Stomach (tissue), 9 donors: ENCODE results near the gene GYG1. TPM values are rescaled to one million over a fixed set of nuclear protein-coding genes. Genes with fewer than 3 reads are reported as not detected.

Experiments
- DNase-seq, 2 donors: peaks; one replicate each; pipeline versions ENCODE4 v3.0.0 to v3.0.0-alpha.2; 2013 to 2019
- H3K27ac ChIP-seq, 5 donors: fragments of 200-600 bp in 4 of 5; sonication (generic) in 4 of 5; one replicate each; pipeline ENCODE4 v1.5.1; 2013 to 2019; ENCODE audit warnings: mild to moderate bottlenecking in 1 of 5, moderate library complexity in 1 of 5
- H3K27me3 ChIP-seq, 3 donors: fragments of 200-600 bp; sonication (generic); one replicate each; pipeline ENCODE4 v1.5.1; 2017 to 2019; ENCODE audit warnings: mixed run types in 1 of 3
- H3K36me3 ChIP-seq, 4 donors: fragments of 200-600 bp; sonication (generic); 1 replicate in 3 of 4; 2 replicates in 1 of 4; pipeline ENCODE4 v1.5.1; 2016 to 2019
- H3K4me1 ChIP-seq, 4 donors: fragments of 200-600 bp; sonication (generic); one replicate each; pipeline ENCODE4 v1.5.1; 2016 to 2019
- H3K4me3 ChIP-seq, 4 donors: fragments of 200-600 bp; sonication (generic) in 3 of 4; one replicate each; pipeline ENCODE4 v1.5.1; 2016 to 2019; ENCODE audit warnings: mild to moderate bottlenecking in 1 of 4
- H3K9me3 ChIP-seq, 4 donors: fragments of 200-600 bp; sonication (generic); one replicate each; pipeline ENCODE4 v1.5.1; 2016 to 2019
- CTCF ChIP-seq, 7 experiments: fragments of 450-650 bp in 4 of 7; fragments of 200-600 bp in 3 of 7; sonication (generic) in 3 of 7; IDR thresholded peaks; one replicate each; pipeline ENCODE4 v1.5.1; 2016 to 2019; ENCODE audit warnings: antibody characterized with exemption in 7 of 7, control low read depth in 2 of 7, mild to moderate bottlenecking in 1 of 7
- EP300 ChIP-seq: sonication (generic); formaldehyde crosslinking; IDR thresholded peaks from one replicate; pipeline ENCODE4 v1.6.1; 2017; ENCODE audit warnings: antibody characterized with exemption
- POLR2A ChIP-seq, 4 donors: fragments of 450-650 bp; IDR thresholded peaks; one replicate each; pipeline ENCODE4 v1.6.1; 2016; ENCODE audit warnings: antibody characterized with exemption in 4 of 4, control low read depth in 2 of 4, mild to moderate bottlenecking in 1 of 4, moderate library complexity in 1 of 4
- POLR2AphosphoS5 ChIP-seq, 3 donors: sonication (generic); formaldehyde crosslinking; IDR thresholded peaks; one replicate each; pipeline ENCODE4 v1.6.1; 2016; ENCODE audit warnings: antibody characterized with exemption in 3 of 3
- WGBS, 5 donors: extraction: QIAGEN DNeasy Blood & Tissue Kit in 3 of 5; methylation state at CpG; one replicate each; pipeline versions ENCODE4 v1.1.5 to v1.1.7; 2013 to 2018; 5-methylcytosine and 5-hydroxymethylcytosine counted together
- intact Hi-C: fragments of 100-400 bp; cut with DNase I; formaldehyde crosslinking; loops from one replicate; pipeline ENCODE4 v1.15.1; 2023; ENCODE audit warnings: low total_unique reads
- polyA plus RNA-seq, 3 donors: library from polyadenylated mRNA; stranded (reverse); fragments of 200-250 nt; gene quantifications; one replicate each; pipeline ENCODE4 v1.2.3, GENCODE V29; 2013
- total RNA-seq, 5 donors: library from RNA; depleted of rRNA; stranded (reverse); fragments of >200 nt; gene quantifications; one replicate each; pipeline versions ENCODE4 v1.1.0 to v1.2.3, GENCODE V29; 2014 to 2016
- donor health status: healthy with polysubstance abuse.
- donor health status: Bipolar disorder and iron deficiency.
- donor health status: healthy.

GYG1 gene
- total and polyA plus RNA-seq, 8 donors = 4.9 to 169 (median 38.1) TPM

GRCh38 chr3:148998297-148998696 lies 7.0 kb downstream of the GYG1 start:
- no peak for TF ChIP-seq POLR2AphosphoS5 (IDR thresholded peaks at IDR 0.05)
- no peak for TF ChIP-seq CTCF (IDR thresholded peaks at IDR 0.05)
- TF ChIP-seq EP300 = no peak
- TF ChIP-seq POLR2A (IDR thresholded peaks at IDR 0.05) = no peak
- intact Hi-C loops = no loop called here
- Histone ChIP-seq H3K9me3 (no peaks in the 10 kb centered on the region), H3K4me3 (no peak overlapping the region), H3K27me3 (no peaks in the 10 kb centered on the region), H3K4me1 (peaks cover 4 to 47% (median 23%) of the 10 kb centered on the region in 4 donors), H3K27ac (peak overlapping the region in 3 of 5 donors; percentile 19 to 44 (median 34)), H3K36me3 (peaks cover 18 to 82% (median 77%) of the 10 kb centered on the region in 4 donors)
- 79 to 92% (median 90%) methylated on average over 5 of the region's 5 CpGs for WGBS, 5 donors
- no peak for DNase-seq

GRCh38 chr3:148998715-148999423 lies 7.5 kb downstream of the GYG1 start:
- TF ChIP-seq CTCF (IDR thresholded peaks at IDR 0.05) = no peak
- TF ChIP-seq EP300 = no peak
- no peak for TF ChIP-seq POLR2A (IDR thresholded peaks at IDR 0.05)
- TF ChIP-seq POLR2AphosphoS5 (IDR thresholded peaks at IDR 0.05) = no peak
- no peak for DNase-seq
- Histone ChIP-seq H3K36me3 (peaks cover 18 to 85% (median 81%) of the 10 kb centered on the region in 4 donors), H3K4me1 (peaks cover 0 to 47% (median 21%) of the 10 kb centered on the region in 4 donors), H3K4me3 (no peak overlapping the region), H3K27ac (peak overlapping the region in 3 of 5 donors; percentile 19 to 44 (median 34)), H3K9me3 (no peaks in the 10 kb centered on the region), H3K27me3 (no peaks in the 10 kb centered on the region)
- 46 to 60% (median 56%) methylated on average over 7 of the region's 7 CpGs for WGBS, 5 donors
- intact Hi-C loops = no loop called here

- TF ChIP-seq POLR2AphosphoS5 (IDR thresholded peaks at IDR 0.05) (no peak), EP300 (no peak), POLR2A (IDR thresholded peaks at IDR 0.05) (no peak), CTCF (IDR thresholded peaks at IDR 0.05) (no peak)
- WGBS, 5 donors = 77 to 83% (median 81%) methylated on average over 3 of the region's 3 CpGs
- H3K4me3 ChIP-seq = no peak overlapping the region
- H3K27me3 ChIP-seq = no peaks in the 10 kb centered on the region
- H3K27ac ChIP-seq = peak overlapping the region in 2 of 5 donors; percentile 34 to 44
- intact Hi-C loops = no loop called here
- peaks cover 0 to 47% (median 25%) of the 10 kb centered on the region in 4 donors for H3K4me1 ChIP-seq
- no peaks in the 10 kb centered on the region for H3K9me3 ChIP-seq
- H3K36me3 ChIP-seq = peaks cover 13 to 80% (median 74%) of the 10 kb centered on the region in 4 donors
- no peak for DNase-seq
These were observed 8.5 kb downstream of the GYG1 start for GRCh38 chr3:148999806-149000205.

- H3K27me3 ChIP-seq = no peaks in the 10 kb centered on the region
- DNase-seq = no peak
- peak overlapping the region in 2 of 5 donors; percentile 34 to 44 for H3K27ac ChIP-seq
- H3K9me3 ChIP-seq = no peaks in the 10 kb centered on the region
- no peak overlapping the region for H3K4me3 ChIP-seq
- H3K4me1 ChIP-seq = peaks cover 0 to 50% (median 27%) of the 10 kb centered on the region in 4 donors
- TF ChIP-seq POLR2A (IDR thresholded peaks at IDR 0.05) = no peak
- no peak for TF ChIP-seq POLR2AphosphoS5 (IDR thresholded peaks at IDR 0.05)
- TF ChIP-seq CTCF (IDR thresholded peaks at IDR 0.05) = no peak
- no peak for TF ChIP-seq EP300
- 82 to 90% (median 89%) methylated on average over 3 of the region's 3 CpGs for WGBS, 5 donors
- intact Hi-C loops = no loop called here
- H3K36me3 ChIP-seq = peaks cover 13 to 76% (median 70%) of the 10 kb centered on the region in 4 donors
These were observed 8.9 kb downstream of the GYG1 start for GRCh38 chr3:149000206-149000745.
